IPS DF 6.9 (cell line): ENCODE data around the gene USE1.

Source experiments
- DNase-seq: peaks from one replicate; pipeline ENCODE4 v3.0.0-alpha.2; 2013; ENCODE audit warnings: low read depth, low spot score
- H3K27ac ChIP-seq: one replicate; pipeline ENCODE4 v1.5.1; 2013; ENCODE audit warnings: low read length, control low read depth
- H3K27me3 ChIP-seq: 2 replicates; pipeline ENCODE4 v1.6.1; 2013; ENCODE audit warnings: mild to moderate bottlenecking, low read length; ENCODE audit not compliant: control insufficient read depth, insufficient read depth
- H3K36me3 ChIP-seq: 2 replicates; pipeline ENCODE4 v1.6.1; 2013; ENCODE audit warnings: low read length; ENCODE audit not compliant: control insufficient read depth, insufficient read depth
- H3K4me1 ChIP-seq: 2 replicates; pipeline ENCODE4 v1.6.1; 2013; ENCODE audit warnings: low read length; ENCODE audit not compliant: control insufficient read depth, insufficient read depth
- H3K4me3 ChIP-seq: 2 replicates; pipeline ENCODE4 v1.5.1; 2013; ENCODE audit warnings: mild to moderate bottlenecking, low read length
- H3K9me3 ChIP-seq: 2 replicates; pipeline ENCODE4 v1.6.1; 2013; ENCODE audit warnings: low read length, inconsistent platforms; ENCODE audit not compliant: control insufficient read depth, insufficient read depth
- WGBS: extraction: QIAGEN DNeasy Blood & Tissue Kit; methylation state at CpG from one replicate; pipeline ENCODE4 v1.1.7; 2013; ENCODE audit warnings: mixed read lengths, missing lambda C conversion rate; ENCODE audit not compliant: insufficient read length, insufficient coverage; 5-methylcytosine and 5-hydroxymethylcytosine counted together

USE1 gene

DNA sequence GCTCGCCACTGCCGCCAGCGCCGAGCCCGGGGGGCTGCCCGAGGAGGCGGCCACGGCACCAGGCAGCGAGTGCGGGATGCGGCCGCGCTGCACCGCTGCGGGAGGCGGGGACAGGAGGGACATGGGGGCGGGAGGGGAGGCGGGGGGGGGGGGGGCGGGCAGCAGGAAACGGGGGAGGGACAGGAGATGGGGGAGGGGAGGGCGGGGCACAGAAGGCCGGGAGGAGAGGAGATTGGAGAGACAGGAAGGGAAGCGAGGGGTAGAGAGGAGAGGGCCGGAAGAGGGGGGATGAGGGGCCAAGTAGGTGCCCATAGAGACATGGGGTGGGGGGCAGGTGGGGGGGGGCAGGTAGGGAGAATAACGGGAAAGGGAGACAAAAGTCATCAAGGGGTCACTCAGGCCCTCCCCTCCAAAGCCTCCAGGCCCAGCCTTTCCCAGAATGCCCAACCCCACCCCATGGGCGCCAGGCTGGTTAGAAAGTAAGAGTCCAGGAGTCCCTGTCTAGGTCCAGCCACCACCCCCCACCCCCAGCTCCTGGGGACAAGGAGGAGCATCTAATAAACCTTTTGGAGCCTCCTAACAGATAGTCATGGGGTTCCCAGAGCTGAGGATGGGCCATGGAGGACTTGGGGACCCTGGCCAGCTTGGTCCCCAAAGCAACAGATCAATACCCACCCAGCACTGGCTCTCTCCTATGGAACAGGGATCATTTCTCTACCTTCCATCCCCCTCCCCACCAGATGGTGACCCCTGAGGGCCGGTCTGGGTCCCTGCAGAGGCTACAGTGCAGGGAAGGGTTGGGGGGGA is 21.0 kb downstream of the USE1 start:
- Histone ChIP-seq H3K9me3 (no peaks in the 10 kb centered on the region), H3K27ac (no peak overlapping the region), H3K4me1 (peaks cover 6% of the 10 kb centered on the region; the same call in 1 of the 2 replicates), H3K4me3 (peak overlapping the region; percentile 84; the same call in 1 of the 2 replicates), H3K36me3 (peaks cover 11% of the 10 kb centered on the region), H3K27me3 (no peaks in the 10 kb centered on the region)
- WGBS: no CpG with 5 or more reads among the region's 27 CpGs
- no peak for DNase-seq

DNA sequence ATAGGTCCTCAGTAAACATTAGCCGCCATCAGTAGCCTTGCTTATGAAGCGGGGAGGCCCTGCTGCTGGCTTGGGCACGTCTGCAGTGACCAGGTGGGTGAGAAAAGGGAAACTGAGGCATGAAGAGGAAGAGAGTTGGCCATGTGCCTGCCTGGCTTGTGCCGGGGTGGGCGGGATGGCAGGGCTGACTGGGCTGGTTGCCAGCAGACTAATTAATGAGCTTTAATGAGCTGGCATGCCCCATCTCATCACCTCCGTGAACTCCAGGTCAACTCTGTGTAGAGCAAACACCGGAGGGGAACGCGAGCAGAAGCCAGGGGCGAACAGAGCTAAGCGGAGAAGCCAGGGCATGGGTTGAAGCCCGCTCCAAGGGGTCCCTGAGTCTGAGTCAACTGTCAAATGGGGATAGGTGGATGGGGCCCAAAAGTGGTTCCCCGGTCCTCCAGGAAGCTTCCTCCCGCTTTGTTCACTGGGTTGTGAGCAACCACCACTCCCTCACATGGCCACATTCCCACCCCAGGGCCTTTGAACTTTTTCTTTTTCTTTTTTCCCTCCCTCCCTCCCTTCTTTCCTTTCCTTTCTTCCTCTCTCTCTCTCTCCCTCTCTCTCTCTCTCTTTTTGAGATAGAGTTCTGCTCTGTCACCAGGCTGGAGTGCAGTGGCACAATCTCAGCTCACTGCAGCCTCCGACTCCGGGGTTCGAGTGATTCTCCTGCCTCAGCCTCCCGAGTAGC is 21.8 kb downstream of the USE1 start:
- Histone ChIP-seq H3K36me3 (peaks cover 6% of the 10 kb centered on the region; the same call in 1 of the 2 replicates), H3K27ac (no peak overlapping the region), H3K4me1 (peaks cover 6% of the 10 kb centered on the region; the same call in 1 of the 2 replicates), H3K4me3 (no peak overlapping the region), H3K9me3 (no peaks in the 10 kb centered on the region), H3K27me3 (no peaks in the 10 kb centered on the region)
- no CpG with 5 or more reads among the region's 18 CpGs for WGBS
- DNase-seq: no peak

DNA sequence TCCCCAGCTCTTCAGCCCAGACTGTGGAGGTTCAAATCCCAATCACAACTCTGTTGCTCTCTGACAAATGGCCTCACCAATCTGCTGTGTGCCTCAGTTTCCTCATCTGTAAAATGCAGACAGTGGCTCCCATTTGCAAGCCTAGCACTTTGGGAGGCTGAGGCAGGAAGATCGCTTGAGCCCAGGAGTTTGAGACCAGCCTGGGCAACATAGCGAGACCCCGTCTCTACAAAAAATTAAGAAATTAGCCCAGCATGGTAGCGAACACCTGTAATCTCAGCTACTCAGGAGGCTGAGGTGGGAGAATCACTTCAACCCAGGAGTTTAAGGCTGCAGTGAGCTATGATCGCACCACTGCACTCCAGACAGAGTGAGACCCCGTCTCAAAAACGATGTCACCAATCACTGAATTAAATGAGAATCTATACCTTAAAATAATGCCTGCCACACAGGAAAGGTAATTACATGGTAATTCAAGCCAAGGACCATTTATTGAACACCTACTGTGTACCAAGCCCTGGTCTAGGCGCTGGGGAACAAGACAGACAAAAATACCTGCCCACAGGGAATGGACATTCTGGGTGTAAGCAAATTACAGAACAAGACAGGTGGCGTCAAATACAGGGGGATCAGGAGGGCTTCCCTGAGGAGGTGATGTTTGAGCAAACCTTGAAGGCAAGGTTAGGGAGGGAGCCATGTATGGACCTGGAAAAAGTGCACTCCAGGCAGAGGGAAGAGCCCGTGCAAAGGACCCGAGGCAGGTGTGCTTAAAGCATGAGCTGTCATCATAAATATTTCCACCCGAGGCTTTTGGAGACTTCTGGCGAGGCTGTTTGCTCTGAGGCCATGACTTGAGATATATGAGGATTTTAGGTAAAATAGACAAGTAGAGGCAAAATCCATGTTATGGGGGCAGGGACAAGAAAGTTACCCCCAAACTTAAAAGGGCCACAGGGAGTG is 22.9 kb downstream of the USE1 start:
- H3K36me3 ChIP-seq: no peaks in the 10 kb centered on the region; the same call in 1 of the 2 replicates
- no peaks in the 10 kb centered on the region for H3K9me3 ChIP-seq
- no peaks in the 10 kb centered on the region for H3K27me3 ChIP-seq
- no peak overlapping the region for H3K4me3 ChIP-seq
- H3K27ac ChIP-seq: no peak overlapping the region
- peaks cover 8% of the 10 kb centered on the region for H3K4me1 ChIP-seq
- DNase-seq: no peak
- no CpG with 5 or more reads among the region's 13 CpGs for whole genome bisulfite sequencing

DNA sequence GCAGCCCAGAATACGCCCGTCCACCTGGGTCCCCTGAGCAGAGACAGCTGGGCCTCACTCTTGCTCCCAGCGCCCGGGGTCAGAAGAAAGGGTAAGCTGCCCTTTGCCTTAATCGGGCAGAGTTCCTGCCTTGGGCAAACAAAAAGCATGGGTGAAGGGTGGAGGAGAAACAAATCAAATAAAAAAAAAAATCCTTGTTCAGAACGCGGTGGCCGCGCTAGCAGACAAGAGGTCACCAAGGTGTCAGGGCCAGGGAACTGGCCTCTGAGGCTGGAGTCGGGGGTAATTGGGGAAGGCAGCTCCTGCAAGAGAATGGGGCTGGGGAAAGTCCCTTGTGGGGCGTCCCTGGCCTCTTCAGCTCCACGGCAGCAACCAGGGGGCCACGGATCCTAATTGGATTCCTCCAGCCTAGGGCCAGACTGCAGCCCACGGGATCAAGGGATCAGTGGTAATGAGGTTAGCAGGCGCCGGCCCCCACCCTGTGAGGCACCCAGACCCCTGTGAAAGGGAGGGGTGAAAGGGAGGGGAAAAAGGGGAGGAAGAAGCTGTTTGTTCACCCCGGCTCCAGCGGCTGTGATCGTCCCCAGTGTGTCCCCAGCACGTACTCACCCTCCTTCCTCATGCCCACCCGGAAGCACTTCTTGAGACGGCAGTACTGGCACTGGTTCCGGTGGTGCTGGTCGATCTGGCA is 25.1 kb downstream of the USE1 start:
- Histone ChIP-seq H3K9me3 (no peaks in the 10 kb centered on the region), H3K36me3 (no peaks in the 10 kb centered on the region; the same call in 1 of the 2 replicates), H3K4me1 (peaks cover 4% of the 10 kb centered on the region; the same call in 1 of the 2 replicates), H3K27ac (no peak overlapping the region), H3K4me3 (no peak overlapping the region), H3K27me3 (no peaks in the 10 kb centered on the region)
- WGBS: no CpG with 5 or more reads among the region's 24 CpGs
- DNase-seq: no peak

DNA sequence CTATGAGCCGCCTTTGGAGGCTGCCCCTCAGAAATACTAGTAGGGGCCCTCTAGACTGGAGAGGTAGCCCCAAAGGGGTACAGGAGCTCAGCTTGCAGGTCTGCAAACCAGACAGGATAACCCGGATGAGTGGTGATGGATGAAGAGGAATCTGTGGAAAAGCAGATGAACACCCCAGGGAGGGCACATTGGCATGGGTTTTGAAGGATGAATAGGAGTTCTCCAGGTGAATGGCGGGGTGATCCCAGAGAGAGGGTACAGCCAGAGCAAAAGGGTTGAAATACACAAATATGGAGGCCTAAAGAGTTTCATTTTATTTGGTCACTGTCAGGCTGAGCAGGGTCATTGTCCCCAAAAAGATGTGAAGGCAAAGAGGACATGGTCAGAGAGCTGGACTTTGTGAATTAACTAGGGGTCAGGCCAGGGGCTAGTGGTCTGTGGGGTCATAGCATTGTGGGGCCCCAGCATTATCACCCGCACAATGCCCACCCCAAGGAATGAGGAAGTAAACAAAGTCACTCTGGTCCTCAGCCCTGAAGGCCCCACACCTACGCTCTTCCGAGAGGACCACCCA is 25.8 kb downstream of the USE1 start:
- H3K27me3 ChIP-seq: no peaks in the 10 kb centered on the region
- H3K27ac ChIP-seq: no peak overlapping the region
- no peaks in the 10 kb centered on the region for H3K36me3 ChIP-seq
- WGBS: no CpG with 5 or more reads among the region's 6 CpGs
- H3K4me1 ChIP-seq: peaks cover 4% of the 10 kb centered on the region; the same call in 1 of the 2 replicates
- no peak for DNase-seq
- no peaks in the 10 kb centered on the region for H3K9me3 ChIP-seq
- no peak overlapping the region for H3K4me3 ChIP-seq

DNA sequence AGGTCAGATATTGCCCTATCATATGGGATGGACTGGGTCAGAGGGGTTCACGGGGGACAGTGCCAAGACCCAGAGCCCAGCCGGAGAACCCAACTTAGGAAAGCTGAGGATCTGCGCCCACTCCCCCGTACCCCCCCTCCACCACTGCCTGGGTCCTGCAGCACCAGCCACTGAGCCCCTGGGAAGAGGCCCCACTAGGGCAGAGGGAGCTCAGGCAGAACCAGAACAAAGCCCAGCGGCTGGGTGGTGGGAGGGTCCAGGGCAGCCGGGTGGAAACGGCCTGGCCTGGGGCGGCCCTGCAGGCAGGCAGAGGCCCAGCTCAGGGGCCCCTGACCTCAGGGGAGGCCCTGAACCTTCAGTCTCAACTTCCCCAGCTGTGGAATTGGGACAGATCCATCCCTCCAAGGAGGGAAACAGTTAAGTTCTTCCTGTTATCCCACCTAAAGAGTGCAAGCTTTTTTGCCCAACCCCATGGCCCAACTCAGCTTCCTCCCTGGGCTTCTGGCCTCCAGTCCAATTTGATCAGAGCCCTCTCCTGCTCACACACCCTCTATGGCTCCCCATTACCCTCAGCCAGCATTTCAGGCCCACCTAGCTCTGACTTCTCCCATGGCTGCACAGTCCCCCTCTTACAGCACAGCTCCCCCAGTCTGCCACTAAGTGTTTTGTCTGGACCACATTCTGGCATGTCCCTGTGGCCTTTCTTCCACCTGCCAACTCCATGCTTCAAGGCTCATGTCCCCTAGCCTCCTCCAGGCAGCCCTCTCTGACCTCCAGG is 27.5 kb downstream of the USE1 start:
- no peak for DNase-seq
- peaks cover 8% of the 10 kb centered on the region for H3K4me1 ChIP-seq
- H3K27ac ChIP-seq: no peak overlapping the region
- H3K36me3 ChIP-seq: no peaks in the 10 kb centered on the region
- H3K9me3 ChIP-seq: no peaks in the 10 kb centered on the region
- no peaks in the 10 kb centered on the region for H3K27me3 ChIP-seq
- WGBS: no CpG with 5 or more reads among the region's 8 CpGs
- H3K4me3 ChIP-seq: no peak overlapping the region

DNA sequence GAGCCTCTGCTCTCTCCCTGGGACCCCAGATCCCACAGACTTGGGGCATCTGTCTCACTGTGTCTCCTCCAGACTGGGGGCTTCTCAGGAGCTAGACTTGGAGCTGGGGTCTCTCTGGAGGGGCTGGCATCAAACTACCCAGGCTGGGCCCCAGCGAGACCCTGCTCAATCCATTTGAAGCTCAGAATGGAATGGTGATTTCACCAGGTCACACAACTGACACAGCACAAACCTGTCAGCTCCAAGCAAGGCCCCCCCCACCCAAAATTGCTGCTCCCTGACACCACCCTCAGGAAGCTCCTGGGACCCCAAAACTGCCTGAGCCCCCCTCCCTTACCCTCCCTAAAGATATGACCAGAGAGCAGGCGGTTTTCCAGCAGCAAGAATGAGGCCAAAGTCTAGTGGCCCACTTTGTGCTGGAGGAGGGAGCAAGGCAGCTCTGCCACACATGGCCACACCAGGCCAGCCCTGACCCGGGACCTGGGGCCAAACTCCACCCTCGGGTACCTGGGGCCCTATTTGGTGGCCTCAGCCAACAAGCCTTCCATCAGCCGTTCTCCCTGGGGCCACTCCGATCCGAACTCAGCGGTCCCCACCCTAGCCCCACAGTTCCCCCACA is 28.2 kb downstream of the USE1 start:
- no peak overlapping the region for H3K27ac ChIP-seq
- H3K27me3 ChIP-seq: no peaks in the 10 kb centered on the region

DNA sequence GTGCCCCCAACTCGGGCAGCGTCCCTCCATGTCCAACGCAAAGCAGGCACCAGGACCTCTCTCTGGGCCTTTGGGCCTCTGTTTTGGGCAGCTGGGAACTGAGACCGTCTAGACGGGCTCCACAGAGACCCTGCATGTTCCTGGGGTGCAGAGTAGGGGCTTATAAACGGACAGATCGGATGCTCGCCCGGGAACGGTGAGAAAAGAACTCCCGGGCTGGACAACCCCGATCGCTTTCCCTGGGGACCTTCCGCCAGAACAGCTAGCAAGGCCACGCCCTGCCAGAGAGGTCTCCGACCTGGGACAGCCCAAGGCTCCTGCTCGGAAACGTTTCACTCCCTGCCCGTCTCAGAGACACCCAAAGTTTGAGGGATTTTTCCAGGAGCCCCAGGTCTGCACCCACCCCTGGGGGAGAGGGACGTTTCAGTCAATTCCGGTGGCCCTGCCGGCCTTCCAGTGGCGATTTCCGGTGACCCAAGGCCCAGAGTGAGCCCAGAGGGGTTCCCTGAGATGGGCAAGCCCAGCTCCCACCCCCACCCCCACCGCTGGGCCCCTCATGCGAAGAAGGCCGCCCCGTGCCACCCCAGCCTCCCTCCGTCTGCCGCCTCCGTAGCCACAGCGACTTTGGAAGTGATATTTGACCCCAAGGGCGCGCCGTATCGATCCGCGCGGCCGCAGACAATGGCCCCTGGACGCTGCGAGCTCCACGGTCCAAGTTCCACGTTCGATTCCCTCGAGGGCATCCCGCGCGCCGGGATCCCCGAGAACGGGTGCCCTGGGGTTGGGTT is 28.9 kb downstream of the USE1 start:
- no peak overlapping the region for H3K27ac ChIP-seq
- H3K4me3 ChIP-seq: peak overlapping the region; percentile 97
- no peak for DNase-seq
- no peaks in the 10 kb centered on the region for H3K36me3 ChIP-seq
- WGBS: no CpG with 5 or more reads among the region's 52 CpGs
- no peaks in the 10 kb centered on the region for H3K9me3 ChIP-seq
- H3K27me3 ChIP-seq: no peaks in the 10 kb centered on the region
- peaks cover 12% of the 10 kb centered on the region for H3K4me1 ChIP-seq

More for the DNA sequence above, 28.2 kb downstream of the USE1 start:
- peaks cover 11% of the 10 kb centered on the region for H3K4me1 ChIP-seq
- WGBS: no CpG with 5 or more reads among the region's 8 CpGs
- DNase-seq: no peak
- H3K9me3 ChIP-seq: no peaks in the 10 kb centered on the region
- H3K4me3 ChIP-seq: peak overlapping the region; percentile 97; the same call in 1 of the 2 replicates
- H3K36me3 ChIP-seq: no peaks in the 10 kb centered on the region
